ENCODE results near the gene TBC1D7.

- TF ChIP-seq GATA2 (IDR thresholded peaks at IDR 0.05; ENCODE audit: low read depth, low read length) (no peak), GATA3 (IDR thresholded peaks at IDR 0.05; ENCODE audit: low read depth, low read length) (no peak)
Observed at GRCh38 chr6:13305791-13306190, 22.5 kb downstream of the TBC1D7 start.
